Raji (cell line): ENCODE results near the gene MAN2A1.

Experiments used
- POLR2A ChIP-seq: IDR thresholded peaks from 2 replicates; pipeline ENCODE4 v1.6.1; 2011; ENCODE audit warnings: low read depth, low read length, control low read depth; ENCODE audit not compliant: insufficient read depth

MAN2A1 gene

DNA sequence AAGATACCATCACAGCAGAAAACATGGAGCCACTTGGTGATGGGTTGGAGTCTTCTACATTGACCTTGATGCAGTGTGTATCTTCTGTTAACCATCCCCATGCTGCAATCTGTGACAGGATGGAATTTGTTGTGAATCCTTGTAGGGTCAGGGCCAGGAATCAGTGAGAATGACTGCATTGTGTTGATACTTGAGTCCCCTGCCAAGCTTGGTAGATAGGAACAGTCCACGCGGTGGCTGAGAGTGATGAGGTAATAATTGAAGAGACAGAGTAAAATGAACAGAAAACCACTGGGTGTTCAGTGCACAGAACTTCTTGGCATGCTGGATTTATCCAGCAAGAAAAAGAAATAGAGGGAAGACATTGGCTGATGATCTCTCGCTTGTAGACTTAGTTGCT is 217.5 kb downstream of the MAN2A1 start:
- no peak for TF ChIP-seq POLR2A

DNA sequence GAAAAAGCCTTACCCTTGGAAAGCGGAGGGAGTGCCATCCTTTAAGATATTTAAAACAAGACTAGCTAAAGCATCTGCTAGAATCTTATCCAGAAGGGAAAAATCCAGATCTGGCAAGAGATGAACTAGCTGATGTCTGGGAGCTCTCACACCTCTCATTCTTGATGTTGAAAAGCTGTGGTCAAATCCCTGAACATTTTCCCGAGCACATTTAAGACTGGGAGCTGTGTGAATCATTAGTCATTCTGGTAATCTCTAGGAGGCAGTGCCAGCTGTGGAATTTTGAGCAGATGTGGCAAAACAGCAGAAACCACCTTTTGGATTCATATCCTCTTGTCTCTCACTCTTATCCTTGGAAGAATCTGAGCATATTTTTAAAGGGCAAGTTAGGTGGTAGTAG is 218.0 kb downstream of the MAN2A1 start:
- no peak for TF ChIP-seq POLR2A

DNA sequence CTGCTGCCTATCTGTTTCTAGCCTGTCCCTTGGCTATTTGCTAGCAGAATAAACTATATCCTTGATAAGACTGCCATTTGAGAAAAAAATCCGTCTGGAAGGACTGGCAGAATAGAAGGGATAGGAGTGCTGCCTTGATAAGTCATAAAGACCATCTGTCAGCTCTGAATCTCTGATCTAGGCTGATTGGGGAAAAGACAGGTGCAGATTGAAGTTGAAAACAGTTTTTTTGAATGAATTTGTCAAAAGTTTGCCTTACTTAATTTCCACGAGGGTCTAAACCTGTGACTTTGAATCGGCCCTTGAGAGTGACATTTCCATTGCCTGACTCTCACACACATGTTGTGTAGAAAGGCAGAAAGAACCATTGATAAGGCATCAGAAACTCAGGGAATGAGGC is 218.6 kb downstream of the MAN2A1 start:
- no peak for TF ChIP-seq POLR2A

DNA sequence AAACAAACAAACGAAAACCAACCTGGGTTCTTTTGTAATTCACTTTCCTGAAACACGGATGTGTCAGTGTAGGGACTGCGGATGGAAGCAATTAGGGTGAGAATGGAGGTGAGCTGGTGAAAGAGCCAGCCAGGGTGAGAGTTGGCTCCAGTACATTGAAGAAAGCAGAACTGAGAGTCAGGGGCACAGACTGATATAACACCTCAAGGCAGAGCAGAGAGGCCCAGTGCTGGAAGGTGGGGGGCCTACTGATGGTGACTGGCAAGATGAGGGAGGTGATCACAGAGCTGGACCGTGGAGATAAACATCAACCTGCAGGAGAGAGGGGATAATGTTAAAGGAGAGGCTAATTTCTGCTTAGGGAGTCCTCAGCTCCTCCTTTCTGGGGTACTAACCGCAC is 221.1 kb downstream of the MAN2A1 start:
- no peak for TF ChIP-seq POLR2A

DNA sequence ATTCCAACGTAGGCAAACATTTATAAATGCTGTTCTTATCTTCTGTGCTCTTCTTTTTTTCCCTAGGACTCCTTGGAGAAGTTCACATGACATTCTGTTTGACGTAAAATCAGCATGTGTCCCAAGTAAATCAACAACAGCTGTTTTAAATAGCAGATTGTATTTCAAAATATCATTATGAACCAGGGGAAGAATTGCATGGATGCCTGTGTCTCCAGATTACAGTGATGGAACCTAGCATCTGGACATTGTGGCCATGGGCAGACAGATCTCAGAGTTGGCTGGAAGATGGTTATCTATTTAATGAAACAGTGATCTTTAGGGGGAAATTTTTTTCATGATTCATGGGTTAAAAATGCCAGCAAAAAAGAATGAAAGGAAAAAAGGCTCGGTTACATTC is 222.0 kb downstream of the MAN2A1 start:
- TF ChIP-seq POLR2A: no peak

DNA sequence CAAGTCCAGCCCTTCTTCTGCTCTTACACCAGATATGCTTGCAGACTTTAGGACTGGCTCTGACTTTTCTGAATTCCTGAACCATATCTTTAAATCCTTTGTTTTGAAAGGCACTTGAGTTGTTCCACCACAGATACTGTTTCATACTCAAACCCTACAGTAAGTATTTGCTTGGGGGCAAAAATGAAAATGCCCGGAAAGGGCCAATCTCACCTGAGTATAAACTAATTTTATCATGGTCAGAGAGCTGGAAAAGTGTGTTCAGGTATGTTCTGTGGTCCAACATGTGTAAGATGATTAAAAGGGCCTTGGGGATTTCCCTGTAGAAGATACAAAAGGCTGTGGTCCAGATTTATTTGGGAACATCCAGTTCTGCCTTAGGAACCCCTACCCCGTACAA is 225.2 kb downstream of the MAN2A1 start:
- no peak for TF ChIP-seq POLR2A

DNA sequence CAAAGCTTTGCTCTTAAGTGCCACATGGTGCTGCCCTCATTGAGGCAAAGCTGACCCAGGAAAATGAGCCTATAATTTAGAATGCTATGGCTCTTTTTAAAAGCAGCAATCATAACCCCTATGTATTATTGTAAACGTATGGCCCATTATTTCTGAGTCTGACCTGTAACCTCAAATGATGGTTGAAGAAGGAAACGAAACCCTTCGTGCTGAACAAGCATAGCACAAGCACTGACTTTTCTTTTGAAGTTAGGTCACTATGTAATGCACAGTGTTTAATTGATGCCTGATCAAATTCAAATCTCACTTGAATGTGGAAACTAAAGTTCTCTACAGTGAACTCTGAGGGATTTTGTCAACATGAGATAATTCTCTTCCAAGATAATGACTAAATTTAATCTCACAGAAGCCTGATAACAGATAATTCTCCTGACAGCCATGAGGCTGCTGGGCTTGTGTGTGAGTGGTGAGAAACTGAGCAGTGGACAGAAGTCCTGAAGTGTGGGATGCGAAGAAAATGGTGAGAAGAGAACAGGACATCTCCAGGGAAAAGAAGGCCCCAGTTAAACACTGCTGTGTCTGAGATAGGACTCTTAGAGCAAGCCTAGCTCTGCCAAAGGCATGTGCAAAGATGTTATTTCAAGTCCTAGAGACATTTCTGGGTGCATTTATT is 226.9 kb downstream of the MAN2A1 start:
- no peak for TF ChIP-seq POLR2A
